K562 (cell line): ENCODE results near the gene DOP1B. TPM values are rescaled to one million over a fixed set of nuclear protein-coding genes. Genes with fewer than 3 reads are reported as not detected.

Source experiments
- ATF4 ChIP-seq: fragments of 450-650 bp; formaldehyde crosslinking; IDR thresholded peaks from 2 replicates; pipeline ENCODE4 v1.4.0; 2022; ENCODE audit warnings: mild to moderate bottlenecking, moderate library complexity
- CBFA2T3 ChIP-seq: fragments of 450-650 bp; IDR thresholded peaks from 2 replicates; pipeline ENCODE4 v1.6.1; 2017
- E2F5 ChIP-seq: sonication (generic); formaldehyde crosslinking; IDR thresholded peaks from 2 replicates; pipeline ENCODE4 v1.8.0; 2022; ENCODE audit warnings: mild to moderate bottlenecking, missing genetic modification reagents
- FOXJ2 ChIP-seq: fragments of 200-800 bp; sonication (Bioruptor generic); IDR thresholded peaks from 2 replicates; pipeline ENCODE4 v1.6.1; 2016; ENCODE audit warnings: missing genetic modification characterization, missing compliant biosample characterization
- GATA2 ChIP-seq: sonication (generic); formaldehyde crosslinking; IDR thresholded peaks from 2 replicates; pipeline ENCODE4 v1.4.0; 2020; ENCODE audit warnings: mild to moderate bottlenecking, missing genetic modification reagents
- HDAC3 ChIP-seq: fragments of 450-650 bp; IDR thresholded peaks from 2 replicates; pipeline ENCODE4 v1.6.1; 2018; ENCODE audit warnings: borderline replicate concordance, mild to moderate bottlenecking, moderate library complexity; ENCODE audit not compliant: partially characterized antibody
- KDM2B ChIP-seq: fragments of 250-450 bp; sonication (Bioruptor Pico); IDR thresholded peaks from 2 replicates; pipeline ENCODE4 v1.8.0; 2021; ENCODE audit warnings: mild to moderate bottlenecking, moderate library complexity
- MEIS2 ChIP-seq: fragments of 450-650 bp; IDR thresholded peaks from 2 replicates; pipeline ENCODE4 v1.6.1; 2014; ENCODE audit warnings: mild to moderate bottlenecking; ENCODE audit not compliant: partially characterized antibody
- MYBL2 ChIP-seq, 2 experiments: fragments of 450-650 bp in 1 of 2; sonication (generic) in 1 of 2; formaldehyde crosslinking in 1 of 2; IDR thresholded peaks; 2 replicates each; pipeline versions ENCODE4 v1.6.1 to v1.8.1; 2017 to 2022; ENCODE audit warnings: borderline replicate concordance in 1 of 2, inconsistent platforms in 1 of 2, low read depth in 1 of 2, mild to moderate bottlenecking in 1 of 2, missing genetic modification reagents in 1 of 2, moderate library complexity in 1 of 2
- PKNOX1 ChIP-seq: fragments of 450-650 bp; IDR thresholded peaks from 2 replicates; pipeline ENCODE4 v1.6.1; 2016
- RBBP5 ChIP-seq: fragments of 200-600 bp; sonication (generic); IDR thresholded peaks from 2 replicates; pipeline ENCODE4 v1.6.1; 2012; ENCODE audit warnings: borderline replicate concordance, mild to moderate bottlenecking, low read length, control low read depth, inconsistent platforms; ENCODE audit not compliant: insufficient read depth, poor library complexity, severe bottlenecking
- TCF3 ChIP-seq: sonication (generic); formaldehyde crosslinking; IDR thresholded peaks from 2 replicates; pipeline ENCODE4 v1.4.0; 2020; ENCODE audit warnings: mild to moderate bottlenecking, missing genetic modification reagents
- TEAD4 ChIP-seq, 2 experiments: sonication (generic) in 1 of 2; formaldehyde crosslinking in 1 of 2; IDR thresholded peaks; 2 replicates each; pipeline versions ENCODE4 v1.6.1 to v1.8.0; 2012 to 2022; ENCODE audit warnings: borderline replicate concordance in 1 of 2, inconsistent platforms in 1 of 2, low read length in 1 of 2, mild to moderate bottlenecking in 1 of 2, missing genetic modification reagents in 1 of 2
- THRA ChIP-seq: fragments of 450-650 bp; IDR thresholded peaks from 2 replicates; pipeline ENCODE4 v1.6.1; 2017; ENCODE audit warnings: mild to moderate bottlenecking, moderate library complexity
- ZNF217 ChIP-seq: sonication (generic); formaldehyde crosslinking; IDR thresholded peaks from 2 replicates; pipeline ENCODE4 v1.8.0; 2022; ENCODE audit warnings: mild to moderate bottlenecking, missing genetic modification reagents
- ZNF586 ChIP-seq: fragments of 450-650 bp; formaldehyde crosslinking; conservative IDR thresholded peaks from 2 replicates; pipeline ENCODE4 v1.4.0; 2020; ENCODE audit warnings: mild to moderate bottlenecking, moderate library complexity
- polyA plus RNA-seq, 8 experiments: library from polyadenylated mRNA; depleted of rRNA in 4 of 8; stranded (reverse) in 5 of 8; unstranded in 3 of 8; fragments of >200 nt; fragmentation: Nextera tagmentation in 2 of 8; fragmentation: Illumina TruSeq in 1 of 8; extraction: Ambion mirVana in 2 of 8; extraction: Trizol in 1 of 8; gene quantifications; 2 replicates each; pipeline versions ENCODE4 v1.2.1 to v1.2.3, GENCODE V29; 2011 to 2014; ENCODE audit warnings: inconsistent platforms in 1 of 8, missing spikeins in 1 of 8
- total RNA-seq, 7 experiments: library from RNA; depleted of rRNA in 6 of 7; stranded (reverse); fragments of >200 nt in 6 of 7; fragmentation: Illumina TruSeq in 2 of 7; extraction: Trizol in 2 of 7; gene quantifications; 2 replicates each; pipeline versions ENCODE4 v1.2.1 to v1.2.3, GENCODE V29; 2011 to 2021; ENCODE audit warnings: low replicate concordance in 1 of 7
- TF ChIP-seq, protein P1 (sequence below): fragments of 250-450 bp; sonication (Bioruptor Pico); IDR thresholded peaks from 2 replicates; pipeline ENCODE4 v1.5.0; 2022; ENCODE audit warnings: mild to moderate bottlenecking
- TF ChIP-seq, protein P2 (sequence below), 2 experiments: fragments of 250-450 bp in 1 of 2; fragments of 450-650 bp in 1 of 2; sonication (Bioruptor Pico) in 1 of 2; IDR thresholded peaks; 2 replicates each; pipeline versions ENCODE4 v1.6.1 to v1.8.0; 2016 to 2021; ENCODE audit warnings: mild to moderate bottlenecking in 2 of 2, moderate library complexity in 2 of 2, missing compliant biosample characterization in 1 of 2, missing genetic modification characterization in 1 of 2

Gene DOP1B
- total and polyA plus RNA-seq, 9 of the 15 experiments (the other 6 are each of a cell fraction or from before 2014, with no cell fraction given), result 0.04 to 2.2 (median 0.68) TPM

GRCh38 chr21:36166705-36167104 lies 10.1 kb downstream of the DOP1B start (continued):
- TF ChIP-seq, protein P1, sequence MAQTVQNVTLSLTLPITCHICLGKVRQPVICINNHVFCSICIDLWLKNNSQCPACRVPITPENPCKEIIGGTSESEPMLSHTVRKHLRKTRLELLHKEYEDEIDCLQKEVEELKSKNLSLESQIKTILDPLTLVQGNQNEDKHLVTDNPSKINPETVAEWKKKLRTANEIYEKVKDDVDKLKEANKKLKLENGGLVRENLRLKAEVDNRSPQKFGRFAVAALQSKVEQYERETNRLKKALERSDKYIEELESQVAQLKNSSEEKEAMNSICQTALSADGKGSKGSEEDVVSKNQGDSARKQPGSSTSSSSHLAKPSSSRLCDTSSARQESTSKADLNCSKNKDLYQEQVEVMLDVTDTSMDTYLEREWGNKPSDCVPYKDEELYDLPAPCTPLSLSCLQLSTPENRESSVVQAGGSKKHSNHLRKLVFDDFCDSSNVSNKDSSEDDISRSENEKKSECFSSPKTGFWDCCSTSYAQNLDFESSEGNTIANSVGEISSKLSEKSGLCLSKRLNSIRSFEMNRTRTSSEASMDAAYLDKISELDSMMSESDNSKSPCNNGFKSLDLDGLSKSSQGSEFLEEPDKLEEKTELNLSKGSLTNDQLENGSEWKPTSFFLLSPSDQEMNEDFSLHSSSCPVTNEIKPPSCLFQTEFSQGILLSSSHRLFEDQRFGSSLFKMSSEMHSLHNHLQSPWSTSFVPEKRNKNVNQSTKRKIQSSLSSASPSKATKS (CRISPR knock-in tag), result no peak
- TF ChIP-seq CBFA2T3 (peak; percentile 50), PKNOX1 (peak; percentile 76), RBBP5 (peak; percentile 26), MYBL2 (IDR thresholded peaks at IDR 0.05; ENCODE audit: low read depth) (no peak), MYBL2 (CRISPR knock-in tag; IDR thresholded peaks at IDR 0.05; ENCODE audit: borderline replicate concordance) (no peak), ZNF586 (CRISPR knock-in tag) (no peak), KDM2B (CRISPR knock-in tag) (no peak), E2F5 (CRISPR knock-in tag) (no peak), GATA2 (CRISPR knock-in tag) (peak; percentile 86), TCF3 (CRISPR knock-in tag) (peak; percentile 61), ATF4 (CRISPR knock-in tag) (no peak), MEIS2 (peak; percentile 81), THRA (no peak), TEAD4 (IDR thresholded peaks at IDR 0.05; ENCODE audit: low read length) (peak; percentile 53; the same call in 1 of the 2 replicates), TEAD4 (CRISPR knock-in tag; IDR thresholded peaks at IDR 0.05; ENCODE audit: borderline replicate concordance) (no peak), FOXJ2 (no peak), ZNF217 (CRISPR knock-in tag) (no peak), HDAC3 (no peak)
- TF ChIP-seq, protein P2, sequence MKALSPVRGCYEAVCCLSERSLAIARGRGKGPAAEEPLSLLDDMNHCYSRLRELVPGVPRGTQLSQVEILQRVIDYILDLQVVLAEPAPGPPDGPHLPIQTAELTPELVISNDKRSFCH (CRISPR knock-in tag; IDR thresholded peaks at IDR 0.05), result no peak
- TF ChIP-seq, protein P2 (tag; IDR thresholded peaks at IDR 0.05), result peak; percentile 39; the same call in 1 of the 2 replicates
